SKM-1 (cell line): ENCODE data around the gene ASPN.

Experiments
- DNase-seq: peaks from one replicate; lab custom pipeline; 2025; ENCODE audit not compliant: unreplicated experiment; lab: John Stamatoyannopoulos, UW

ASPN gene

GRCh38 chr9:92482329-92482728 is at the start of gene ASPN:
TSS of gene ASPN (minus strand) at chr9:92482506.
- no peak for DNase-seq

GRCh38 chr9:92530893-92531292 is 48.6 kb upstream of the ASPN start:
- no peak for DNase-seq

DNA sequence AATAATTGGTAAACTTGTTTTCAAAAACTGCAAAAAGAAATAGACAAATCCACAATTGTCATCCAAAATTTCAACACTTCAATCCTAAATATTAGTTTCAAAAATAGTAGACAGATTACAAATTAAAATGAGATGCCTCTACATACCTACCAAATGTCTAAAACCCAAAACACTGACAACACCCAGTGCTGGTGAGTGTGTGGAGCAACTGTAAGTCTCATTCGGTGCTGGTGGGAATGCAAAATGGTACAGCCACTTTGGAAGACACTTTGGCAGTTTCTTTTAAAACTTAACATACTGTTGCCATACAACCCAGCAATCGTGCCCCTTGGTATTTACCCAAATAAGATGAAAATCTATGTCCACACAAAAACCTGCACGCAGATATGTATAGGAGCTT is 46.8 kb upstream of the ASPN start:
- no peak for DNase-seq

DNA sequence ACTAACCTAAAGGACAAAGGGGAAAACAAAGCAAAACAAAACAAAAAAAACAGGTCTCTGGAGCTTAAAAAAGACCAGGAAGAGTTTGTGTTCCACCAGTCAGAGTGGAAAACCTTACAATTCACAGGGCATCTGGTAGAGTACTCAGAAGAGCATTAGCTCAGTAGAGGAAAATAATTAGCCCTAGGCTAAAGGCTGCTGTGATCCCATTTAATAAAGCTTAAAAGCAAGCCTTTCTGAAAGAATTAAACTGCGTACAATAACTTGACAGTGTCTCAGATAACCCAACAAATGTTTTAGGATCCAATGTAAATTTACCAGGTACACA is 46.2 kb upstream of the ASPN start:
- no peak for DNase-seq

DNA sequence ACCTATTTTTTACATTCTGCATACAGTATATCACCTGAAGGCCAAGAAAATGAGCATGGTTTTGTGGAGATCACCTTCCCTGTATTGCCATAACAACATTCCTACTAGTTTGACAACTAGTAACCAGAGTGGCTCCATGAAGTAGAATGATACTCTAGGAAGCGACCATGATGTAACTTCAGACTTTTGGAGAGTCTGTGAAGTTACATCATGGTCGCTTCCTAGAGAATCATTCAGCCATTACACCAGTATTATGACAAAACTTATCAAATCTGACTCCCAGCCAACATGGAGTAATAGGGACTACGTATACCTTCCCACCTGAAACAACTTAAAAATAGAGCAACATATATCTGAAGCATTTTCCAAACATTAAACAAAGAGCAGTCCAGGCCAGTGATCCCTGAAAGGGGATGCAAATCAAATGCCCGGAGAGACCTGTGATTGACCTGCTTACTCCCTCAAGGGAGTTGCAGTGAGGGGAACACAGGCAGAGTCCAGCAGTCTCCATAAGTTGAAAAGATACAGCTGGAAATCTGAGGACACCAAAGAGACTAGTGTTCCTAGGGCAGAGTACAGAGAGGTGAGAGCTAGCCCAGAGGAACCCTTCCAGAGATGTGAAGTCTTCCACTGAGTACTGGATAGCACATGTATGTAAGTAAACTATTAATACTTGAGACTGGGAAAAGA is 45.7 kb upstream of the ASPN start:
- DNase-seq: no peak

DNA sequence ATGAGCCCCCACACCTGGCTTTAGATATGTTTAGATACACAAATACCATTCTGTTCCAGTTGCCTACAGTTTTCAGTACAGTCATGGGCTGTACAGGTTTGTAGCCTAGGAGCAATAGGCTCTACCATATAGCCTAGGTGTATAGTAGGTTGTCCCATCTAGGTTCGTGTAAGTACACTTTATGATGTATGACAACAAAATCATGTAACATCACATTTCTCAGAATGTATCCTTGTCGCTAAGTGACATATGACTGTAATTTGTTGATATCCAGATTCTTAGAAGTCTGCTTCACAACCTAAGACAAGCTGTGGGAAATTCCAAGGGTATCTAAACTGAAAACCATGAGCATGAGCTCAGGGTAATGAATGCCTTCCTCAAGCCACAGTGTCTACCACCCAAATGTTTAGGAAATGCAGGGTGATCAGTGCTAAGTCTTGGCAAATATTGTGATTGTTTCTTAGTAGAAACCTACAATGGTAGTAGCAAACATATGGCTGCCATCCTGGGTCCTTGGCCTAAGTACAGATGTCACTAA is 45.1 kb upstream of the ASPN start:
- DNase-seq: no peak

DNA sequence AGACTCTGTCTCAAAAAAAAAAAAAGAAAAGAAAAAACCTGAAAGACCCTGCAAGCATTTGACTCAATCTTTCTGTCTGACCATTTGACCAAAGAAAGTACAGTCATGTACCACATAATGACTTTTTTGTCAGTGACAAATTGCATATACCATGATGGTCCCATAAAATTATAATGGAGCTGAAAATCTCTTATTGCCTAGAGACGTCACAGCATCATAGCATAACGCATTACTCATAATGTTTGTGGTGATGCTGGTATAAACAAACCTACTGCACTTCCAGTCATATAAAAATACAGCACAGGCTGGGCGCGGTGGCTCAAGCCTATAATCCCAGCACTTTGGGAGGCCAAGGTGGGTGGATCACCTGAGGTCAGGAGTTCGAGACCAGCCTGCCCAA is 43.0 kb upstream of the ASPN start:
- no peak for DNase-seq

DNA sequence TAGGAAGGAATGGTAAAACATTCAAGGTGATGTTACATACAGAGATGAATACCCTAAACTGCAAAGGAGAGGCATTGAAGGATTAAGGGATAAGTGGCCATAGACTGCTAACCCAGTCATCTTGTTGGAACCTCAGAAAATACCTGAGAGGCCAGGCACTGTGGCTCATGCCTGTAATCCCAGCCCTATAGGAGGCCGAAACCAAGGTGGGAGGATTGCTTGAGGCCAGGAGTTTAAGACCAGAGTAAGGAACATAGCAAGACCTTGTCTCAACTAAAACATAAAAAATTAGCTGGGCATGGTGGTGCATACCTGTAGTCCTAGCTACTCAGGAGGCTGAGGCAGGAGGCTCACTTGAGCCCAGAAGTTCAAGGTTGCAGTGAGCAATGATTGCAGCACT is 42.6 kb upstream of the ASPN start:
- no peak for DNase-seq

DNA sequence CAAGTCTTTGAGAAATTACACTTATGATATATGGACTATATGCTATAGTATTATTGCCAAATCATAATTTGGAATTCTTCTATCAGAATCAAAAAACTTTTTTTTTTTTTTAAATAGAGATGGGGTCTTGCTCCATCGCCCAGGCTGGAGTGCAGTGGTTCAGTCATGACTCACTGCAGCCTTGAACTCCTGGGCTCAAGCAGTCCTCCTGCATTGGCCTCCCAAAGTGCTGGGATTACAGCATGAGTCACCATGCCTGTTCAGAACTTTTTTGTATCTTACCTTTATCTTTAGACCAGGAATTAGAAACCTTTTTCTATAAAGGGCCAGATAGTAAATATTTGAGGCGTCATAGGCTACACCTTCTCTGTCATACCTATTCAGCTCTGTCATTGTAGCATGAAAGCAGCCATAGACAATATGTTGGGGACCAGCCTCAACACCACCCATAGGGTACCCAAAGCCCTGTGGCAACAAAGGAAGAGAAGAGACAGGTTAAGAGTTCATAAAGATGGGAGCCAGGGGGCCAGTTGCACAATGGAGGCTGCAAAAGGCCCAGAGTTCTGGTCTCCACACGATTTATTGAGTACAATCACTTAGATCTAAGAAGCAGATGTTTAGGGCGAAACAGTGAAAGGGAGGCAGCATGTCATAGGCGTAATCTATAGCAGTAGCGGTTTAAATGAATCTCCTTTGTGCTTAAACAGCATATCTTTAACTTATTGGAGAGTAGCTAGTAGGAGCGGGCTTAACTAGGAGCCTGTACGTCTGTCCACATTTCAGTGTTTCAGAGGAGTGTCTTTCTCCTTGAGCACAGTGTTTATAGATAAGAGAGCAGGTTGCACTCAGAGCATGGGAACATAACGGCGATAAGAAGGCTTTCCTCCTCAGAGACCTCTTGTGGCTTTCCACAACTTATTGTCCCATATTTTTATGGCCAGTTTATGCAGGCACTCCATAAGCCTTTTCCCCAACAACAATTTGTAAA is 41.0 kb upstream of the ASPN start:
- no peak for DNase-seq

- DNase-seq: no peak
Observed at GRCh38 chr9:92520837-92521236, 38.5 kb upstream of the ASPN start.

DNA sequence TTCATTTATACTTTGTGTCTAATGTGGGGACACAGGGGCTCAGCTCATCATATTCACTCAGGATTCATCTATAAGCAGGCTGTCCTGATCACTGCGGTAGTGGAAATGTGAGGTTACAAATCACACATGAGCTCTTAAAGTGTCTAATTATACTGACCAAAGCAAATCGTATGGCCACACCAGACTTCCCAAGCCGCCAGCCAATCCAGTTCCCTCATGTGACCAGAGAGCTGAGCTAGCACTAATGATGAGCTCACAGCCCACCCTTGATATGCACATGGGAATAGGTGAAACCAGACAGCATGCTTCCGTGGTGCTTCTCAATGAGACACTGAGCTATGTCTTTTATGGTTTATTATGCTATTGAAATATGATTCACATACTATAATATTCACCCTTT is 35.9 kb upstream of the ASPN start:
- DNase-seq: no peak

DNA sequence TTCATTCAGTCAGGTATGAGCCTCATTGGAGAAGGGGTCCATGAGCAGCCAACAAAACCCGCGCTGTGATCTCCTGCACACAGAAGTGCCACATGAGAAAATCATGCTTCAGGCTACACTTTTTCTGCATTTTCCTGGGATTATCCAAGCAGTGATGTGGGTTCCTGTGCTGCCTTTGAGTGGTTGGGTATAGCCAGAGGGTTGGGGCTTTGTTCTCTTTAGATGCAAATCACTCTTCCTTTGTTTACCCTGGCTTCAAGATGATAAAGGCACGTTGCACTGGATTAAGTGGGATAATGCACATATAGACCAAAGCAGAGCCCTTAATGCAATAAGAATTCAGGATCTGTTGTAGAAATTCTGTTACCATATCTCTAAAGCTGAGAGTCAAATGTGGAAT is 34.7 kb upstream of the ASPN start:
- no peak for DNase-seq

GRCh38 chr9:92516521-92516920 is 34.2 kb upstream of the ASPN start:
- DNase-seq: no peak

- DNase-seq: no peak
Observed at GRCh38 chr9:92514635-92515034, 32.3 kb upstream of the ASPN start.

- no peak for DNase-seq
Observed at GRCh38 chr9:92513349-92513748, 31.0 kb upstream of the ASPN start.

DNA sequence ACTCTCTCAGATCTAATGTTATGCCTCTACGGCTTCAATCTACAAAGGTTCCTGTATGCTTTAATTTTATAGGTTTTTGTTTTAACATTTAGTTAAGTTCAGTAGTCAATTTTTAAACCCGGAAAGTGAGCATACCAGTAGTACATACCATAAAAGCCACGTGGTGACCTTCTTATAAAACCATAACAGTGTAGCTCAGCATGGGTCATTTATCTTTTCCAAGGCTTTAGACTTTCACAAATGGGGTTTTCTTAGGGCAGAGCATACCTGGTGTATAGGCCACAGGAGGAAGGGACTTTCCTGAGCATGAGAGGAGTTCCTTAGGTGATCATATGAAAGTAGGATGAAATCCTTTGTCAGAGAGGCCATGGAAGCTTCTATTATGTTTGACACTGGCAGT is 30.3 kb upstream of the ASPN start:
- no peak for DNase-seq

DNA sequence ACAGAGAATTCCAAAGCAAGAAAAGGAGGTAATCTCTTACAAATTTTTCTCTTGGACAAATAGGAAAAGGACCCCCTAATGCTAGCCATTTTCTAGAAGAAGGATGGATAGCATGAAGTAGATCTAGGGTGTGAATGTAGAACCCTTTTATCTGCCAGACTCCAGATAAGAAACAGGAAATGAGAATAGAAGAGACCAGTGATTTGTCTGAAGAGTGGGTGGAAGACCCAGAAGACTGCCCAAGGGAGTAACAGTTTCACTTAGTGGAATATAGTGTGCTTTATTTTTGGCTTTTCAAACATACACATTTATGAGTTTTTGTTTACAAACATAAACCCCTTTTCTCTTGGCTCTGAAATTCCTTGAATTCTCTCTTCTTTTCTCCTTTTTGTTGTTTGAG is 28.4 kb upstream of the ASPN start:
- DNase-seq: no peak

GRCh38 chr9:92509050-92509449 is 26.7 kb upstream of the ASPN start:
- DNase-seq: no peak

DNA sequence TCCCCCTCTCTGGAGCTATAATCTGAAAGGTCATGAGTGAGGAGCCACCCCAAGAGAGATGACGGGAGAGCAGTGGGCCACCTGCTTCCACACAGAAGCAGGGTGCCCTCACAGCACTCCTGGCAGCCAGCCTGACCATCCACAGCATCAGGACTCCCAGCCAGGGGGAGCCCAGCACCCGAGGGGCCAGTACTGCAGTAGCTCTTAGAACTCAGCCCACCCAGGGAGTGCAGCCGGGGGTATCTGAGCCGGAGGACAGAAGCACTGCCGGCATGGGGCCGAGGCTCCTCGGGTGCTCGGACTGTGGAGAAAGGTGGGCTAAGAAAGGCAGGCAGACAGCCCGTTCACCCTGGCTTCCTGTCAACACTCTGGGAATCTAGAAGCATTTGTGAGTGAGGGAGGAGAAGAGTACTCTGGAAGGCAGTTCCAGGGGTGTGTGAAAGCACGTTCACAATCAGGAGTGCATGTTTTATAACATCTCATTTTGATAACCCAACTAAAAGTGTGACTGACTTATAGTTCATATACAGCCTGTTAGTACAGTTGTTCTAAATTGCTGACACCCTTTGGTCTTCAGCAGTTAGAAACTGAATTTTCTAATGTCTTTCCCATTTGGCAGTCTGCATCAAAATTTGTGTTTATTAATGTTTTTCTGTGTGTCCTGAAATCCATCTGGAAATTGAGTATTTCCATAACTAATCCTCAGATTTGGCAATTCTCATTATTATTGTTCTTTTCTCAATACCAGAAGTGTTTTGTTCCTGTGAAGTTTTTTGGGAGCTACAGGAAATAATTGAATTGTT is 25.9 kb upstream of the ASPN start:
- DNase-seq: no peak

DNA sequence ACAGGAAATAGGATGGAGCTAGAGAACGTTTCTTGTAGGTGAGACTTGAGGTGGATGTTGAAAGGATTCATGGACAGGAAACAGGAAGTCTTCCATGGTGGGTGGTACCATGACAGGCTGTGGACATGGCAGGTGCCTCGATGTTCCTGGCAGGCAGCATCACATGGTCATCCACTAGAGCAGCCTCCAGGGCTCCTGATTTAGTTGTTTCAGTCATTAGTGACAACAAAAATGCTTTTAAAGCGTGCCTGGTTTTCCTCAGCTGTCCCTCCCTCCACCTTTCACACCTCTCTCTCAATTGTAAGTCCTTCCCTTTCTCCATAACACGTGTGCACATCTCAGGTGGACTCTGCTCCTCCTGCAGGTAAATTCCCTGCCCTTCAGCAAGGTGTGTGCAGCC is 25.2 kb upstream of the ASPN start:
- no peak for DNase-seq

DNA sequence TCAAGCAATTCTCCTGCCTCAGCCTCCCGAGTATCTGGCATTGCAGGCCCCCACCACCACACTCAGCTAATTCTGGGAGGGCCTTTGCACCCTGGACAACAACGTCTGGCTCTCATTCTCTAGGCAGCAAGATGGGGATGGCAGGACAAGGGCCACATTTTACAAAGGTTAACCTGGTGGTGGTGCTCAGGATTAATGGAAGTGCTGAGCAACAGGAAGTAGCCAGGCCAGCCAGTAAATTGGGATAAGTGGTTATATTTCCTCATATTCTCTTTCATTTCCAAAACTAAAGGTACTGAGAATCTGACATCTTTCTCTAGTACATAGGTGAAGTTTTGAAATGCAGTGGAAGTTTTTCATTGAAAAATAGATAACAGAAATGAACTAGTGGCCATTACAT is 24.7 kb upstream of the ASPN start:
- DNase-seq: no peak
